Gastrocnemius medialis (tissue), 4 donors: ENCODE measurements around the gene CCDC142. TPM values are rescaled to one million over a fixed set of nuclear protein-coding genes. Genes with fewer than 3 reads are reported as not detected.

Experiments
- ATAC-seq, 2 donors: fragments of 150-250 bp; one replicate each; pipeline ENCODE4 v1.9.1; 2016
- DNase-seq, 2 donors: peaks; one replicate each; pipeline ENCODE4 v3.0.0-alpha.2; 2019
- H3K27ac ChIP-seq, 4 donors: fragments of 200-600 bp; sonication (generic); 1 replicate in 1 of 4; 2 replicates in 3 of 4; pipeline ENCODE4 v1.5.1; 2016 to 2018; ENCODE audit warnings: mild to moderate bottlenecking in 2 of 4, moderate library complexity in 1 of 4
- H3K27me3 ChIP-seq, 3 donors: fragments of 200-600 bp; sonication (generic) in 2 of 3; 1 replicate in 1 of 3; 2 replicates in 2 of 3; pipeline versions ENCODE4 v1.5.1 to v1.6.0; 2016 to 2019; ENCODE audit warnings: mild to moderate bottlenecking in 1 of 3, moderate library complexity in 1 of 3
- H3K36me3 ChIP-seq, 2 donors: fragments of 200-600 bp; sonication (generic) in 1 of 2; one replicate each; pipeline ENCODE4 v1.5.1; 2017 to 2018
- H3K4me1 ChIP-seq, 2 donors: fragments of 200-600 bp; sonication (generic) in 1 of 2; one replicate each; pipeline ENCODE4 v1.5.1; 2016 to 2017; ENCODE audit warnings: mild to moderate bottlenecking in 2 of 2
- H3K4me3 ChIP-seq, 4 donors: fragments of 200-600 bp; sonication (generic) in 3 of 4; 1 replicate in 1 of 4; 2 replicates in 3 of 4; pipeline ENCODE4 v1.5.1; 2016 to 2019; ENCODE audit warnings: mild to moderate bottlenecking in 2 of 4
- H3K9me3 ChIP-seq, 3 donors: fragments of 200-600 bp; sonication (generic) in 2 of 3; 1 replicate in 1 of 3; 2 replicates in 2 of 3; pipeline ENCODE4 v1.5.1; 2016 to 2019
- CTCF ChIP-seq, 5 experiments: fragments of 450-650 bp in 3 of 5; fragments of 200-600 bp in 2 of 5; sonication (generic) in 2 of 5; IDR thresholded peaks in 4 of 5; conservative IDR thresholded peaks in 1 of 5; 1 replicate in 4 of 5; 2 replicates in 1 of 5; pipeline ENCODE4 v1.5.1; 2016 to 2019; ENCODE audit warnings: antibody characterized with exemption in 5 of 5, mild to moderate bottlenecking in 3 of 5, moderate library complexity in 3 of 5
- POLR2A ChIP-seq, 2 donors: fragments of 450-650 bp; IDR thresholded peaks; one replicate each; pipeline ENCODE4 v1.6.1; 2017; ENCODE audit warnings: antibody characterized with exemption in 2 of 2, mild to moderate bottlenecking in 2 of 2, moderate library complexity in 2 of 2
- in situ Hi-C, 4 donors: fragments of 200-750 bp; cut with MboI; loops; one replicate each; pipeline versions ENCODE4 v1.15.0 to v1.8.0; 2017; ENCODE audit warnings: low sequenced_read_pairs in 4 of 4
- intact Hi-C: fragments of 100-400 bp; cut with DNase I; formaldehyde crosslinking; loops from one replicate; pipeline ENCODE4 v1.15.1; 2023; ENCODE audit warnings: low total_unique reads
- total RNA-seq, 4 donors: library from RNA; depleted of rRNA; stranded (reverse); fragments of >200 nt; gene quantifications; one replicate each; pipeline versions ENCODE4 v1.1.0 to v1.2.3, GENCODE V29; 2016

The CCDC142 gene
- total RNA-seq, 4 donors from 2014 or later: 5.5 to 7.3 (median 6.0) TPM

DNA sequence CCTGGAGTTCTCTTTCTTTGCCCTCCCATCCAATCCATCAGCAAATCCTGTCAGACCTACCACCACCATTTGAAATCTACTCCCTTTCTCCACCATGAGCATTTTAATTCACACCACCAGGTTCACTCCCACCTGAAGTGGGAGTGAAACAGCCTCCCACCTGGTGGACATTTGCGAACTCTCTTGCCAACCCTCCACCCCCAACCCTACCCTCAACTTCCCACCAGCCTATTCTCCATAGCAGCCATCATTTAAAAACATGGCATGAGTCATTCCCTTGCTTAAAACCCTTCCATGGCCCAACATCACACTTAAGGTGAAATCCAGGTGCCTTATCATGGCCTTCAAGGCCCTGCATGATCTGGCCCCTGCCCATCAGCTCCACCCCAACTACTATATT is 44.5 kb downstream of the CCDC142 start:
- no peak overlapping the region for H3K4me3 ChIP-seq
- DNase-seq (no peak), ATAC-seq (no peak)
- TF ChIP-seq POLR2A (IDR thresholded peaks at IDR 0.05) (no peak), CTCF (IDR thresholded peaks at IDR 0.05 in 4 of 5, conservative IDR thresholded peaks at IDR 0.05 in 1 of 5) (no peak)
- in situ Hi-C loops (no loop called here), intact Hi-C loops (no loop called here)
- H3K9me3 ChIP-seq: no peaks in the 10 kb centered on the region
- H3K4me1 ChIP-seq: peaks cover 20 to 30% of the 10 kb centered on the region in 2 donors
- H3K36me3 ChIP-seq: no peaks in the 10 kb centered on the region
- H3K27ac ChIP-seq: no peak overlapping the region
- peaks cover 6 to 31% (median 7%) of the 10 kb centered on the region in 3 donors for H3K27me3 ChIP-seq

GRCh38 chr2:74436848-74437695 is 45.7 kb downstream of the CCDC142 start:
- Histone ChIP-seq H3K9me3 (no peaks in the 10 kb centered on the region), H3K4me3 (no peak overlapping the region), H3K27ac (no peak overlapping the region), H3K27me3 (peaks cover 1 to 20% (median 2%) of the 10 kb centered on the region in 3 donors), H3K4me1 (peaks cover 20 to 29% of the 10 kb centered on the region in 2 donors), H3K36me3 (no peaks in the 10 kb centered on the region)
- TF ChIP-seq POLR2A (IDR thresholded peaks at IDR 0.05) (no peak), CTCF (IDR thresholded peaks at IDR 0.05 in 4 of 5, conservative IDR thresholded peaks at IDR 0.05 in 1 of 5) (no peak)
- no peak for ATAC-seq
- DNase-seq: no peak
- intact Hi-C loops (no loop called here), in situ Hi-C loops (no loop called here)

DNA sequence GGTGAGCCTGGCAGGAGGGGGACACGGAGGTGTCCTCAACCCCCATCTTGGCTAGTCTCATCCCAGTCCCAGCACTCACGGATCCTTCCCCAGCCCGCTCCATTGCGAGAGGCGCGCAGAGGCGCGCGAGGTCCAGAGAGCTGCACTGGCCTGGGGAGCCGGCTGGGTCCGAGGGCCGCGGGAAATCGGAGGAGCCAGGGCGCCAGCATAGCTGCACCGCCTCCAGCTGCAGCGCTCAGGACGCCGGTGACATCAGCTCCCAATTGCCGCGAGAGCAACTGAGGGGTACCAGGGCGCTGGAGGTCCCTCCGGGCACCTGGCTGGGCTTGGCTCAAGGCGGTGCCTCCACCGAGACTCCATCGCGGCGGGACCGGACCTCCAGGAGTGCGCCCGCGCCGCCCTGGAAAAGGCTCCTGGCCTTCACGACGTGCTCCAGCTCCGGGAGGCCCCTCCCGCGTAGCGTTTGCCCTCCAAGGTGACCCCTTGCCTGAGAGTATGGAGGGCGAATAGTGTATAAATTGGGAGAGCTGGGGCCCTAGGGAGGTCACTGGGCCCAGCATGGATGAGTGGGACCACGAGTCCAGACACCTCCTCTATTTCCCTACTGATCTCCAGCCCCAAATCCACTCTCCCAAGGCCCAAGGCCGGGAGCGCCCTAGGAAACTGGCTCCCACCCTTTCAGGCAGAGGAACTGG is 46.5 kb downstream of the CCDC142 start:
- intact Hi-C loops: no loop called here
- H3K36me3 ChIP-seq: no peaks in the 10 kb centered on the region

DNA sequence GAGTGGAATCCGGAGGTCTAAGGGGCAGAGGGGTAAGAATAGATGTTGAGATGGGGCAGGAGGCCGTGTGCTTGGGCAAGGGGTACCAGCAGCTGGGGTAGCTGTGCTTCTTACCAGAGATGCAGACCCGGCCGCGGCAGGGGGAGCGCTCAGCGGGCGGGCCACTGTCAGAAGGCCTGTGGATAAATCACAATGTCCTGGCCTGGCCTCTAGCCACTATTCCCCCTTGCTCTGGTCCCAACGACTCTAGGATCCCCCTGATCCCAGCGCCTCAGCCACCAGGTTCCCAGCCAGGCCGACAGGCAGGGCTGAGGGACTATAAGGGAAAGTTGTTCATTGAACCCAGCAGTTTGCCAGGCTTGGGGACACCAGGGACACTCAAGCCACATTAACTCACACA is 52.3 kb downstream of the CCDC142 start:
- H3K4me1 ChIP-seq: no peaks in the 10 kb centered on the region
- no peak for ATAC-seq
- in situ Hi-C loops (no loop called here), intact Hi-C loops (no loop called here)
- TF ChIP-seq CTCF (IDR thresholded peaks at IDR 0.05 in 4 of 5, conservative IDR thresholded peaks at IDR 0.05 in 1 of 5) (no peak), POLR2A (IDR thresholded peaks at IDR 0.05) (no peak)
- no peaks in the 10 kb centered on the region for H3K27me3 ChIP-seq
- no peaks in the 10 kb centered on the region for H3K9me3 ChIP-seq
- peaks cover 0 to 17% of the 10 kb centered on the region in 2 donors for H3K36me3 ChIP-seq
- no peak overlapping the region for H3K4me3 ChIP-seq
- DNase-seq: no peak
- H3K27ac ChIP-seq: no peak overlapping the region

More for the DNA sequence above, 46.5 kb downstream of the CCDC142 start:
- TF ChIP-seq POLR2A (IDR thresholded peaks at IDR 0.05) (no peak), CTCF (IDR thresholded peaks at IDR 0.05 in 4 of 5, conservative IDR thresholded peaks at IDR 0.05 in 1 of 5) (no peak)
- no peaks in the 10 kb centered on the region for H3K9me3 ChIP-seq
- H3K27me3 ChIP-seq: peaks cover 0 to 12% (median 0%) of the 10 kb centered on the region in 3 donors
- no peak for DNase-seq
- in situ Hi-C loops: no loop called here
- H3K4me1 ChIP-seq: peaks cover 20 to 21% of the 10 kb centered on the region in 2 donors
- no peak for ATAC-seq
- no peak overlapping the region for H3K4me3 ChIP-seq
- H3K27ac ChIP-seq: no peak overlapping the region
